Activated CD8-positive, alpha-beta memory T cell treated with anti-CD3 and anti-CD28 coated beads, Interleukin-2, amount 50 U/mL, for 24 hours (primary cell): ENCODE data around the gene FLACC1.
"Not testable (repeated sequence)": the region's sequence is repeated elsewhere in the genome, so short reads cannot be mapped to it uniquely, and the experiment has no call there.

Source experiments
- DNase-seq: peaks from one replicate; pipeline ENCODE4 v3.0.0-alpha.2; 2020; ENCODE audit errors: extremely low read depth

FLACC1 gene

GRCh38 chr2:201255408-201256033 is 101.6 kb downstream of the FLACC1 start:
- no peak for DNase-seq

- DNase-seq = no peak
These were observed 102.9 kb downstream of the FLACC1 start for GRCh38 chr2:201254081-201254730.

GRCh38 chr2:201250741-201251140 is 106.4 kb downstream of the FLACC1 start:
- no peak for DNase-seq

DNA sequence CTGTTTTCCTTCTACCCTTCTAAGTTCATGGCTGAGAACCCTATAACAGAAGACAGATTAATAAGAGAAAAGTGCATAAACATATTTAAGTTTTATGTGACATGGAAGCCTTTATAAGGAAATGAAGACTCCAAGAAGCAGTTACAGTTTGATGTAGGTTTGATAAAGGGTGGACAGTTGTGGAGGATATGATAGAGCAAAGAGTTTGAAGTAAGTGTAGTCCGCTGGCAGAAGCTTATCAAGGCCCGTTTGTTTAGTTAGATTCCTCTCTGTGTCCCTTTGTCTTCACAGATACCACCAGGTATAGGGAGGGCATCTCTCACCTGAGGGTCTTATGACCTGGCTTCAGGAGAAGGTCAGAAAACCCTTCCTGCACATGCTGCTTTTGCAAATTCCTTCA is 107.3 kb downstream of the FLACC1 start:
- DNase-seq = no peak

DNA sequence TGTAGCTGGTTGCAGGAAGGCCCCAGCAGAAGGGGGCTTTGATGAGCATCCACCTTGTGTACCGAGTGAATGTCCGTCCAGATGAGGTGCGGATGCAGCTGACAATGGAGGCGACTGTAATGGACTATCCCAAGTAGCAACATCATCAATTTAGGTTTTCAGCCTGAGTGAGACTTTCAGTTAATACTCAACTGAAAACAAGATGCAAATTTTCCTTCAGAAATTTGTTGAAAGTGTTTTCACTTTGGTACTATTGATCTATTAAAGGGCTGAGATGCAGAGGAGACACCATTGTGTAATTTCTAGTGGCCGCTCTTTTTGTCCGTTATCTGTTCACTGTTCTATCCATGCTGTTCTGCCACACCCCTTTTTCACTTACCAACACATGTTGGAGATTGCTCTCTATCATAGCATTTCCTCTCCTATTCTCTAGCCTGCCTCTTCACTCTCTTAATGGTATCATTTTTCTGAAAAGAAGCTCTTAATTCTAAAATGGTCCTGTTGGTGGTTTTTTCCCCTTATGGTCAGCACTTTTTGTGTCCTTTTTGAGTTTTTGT is 108.8 kb downstream of the FLACC1 start:
- no peak for DNase-seq

- DNase-seq = no peak
These were observed 110.9 kb downstream of the FLACC1 start for GRCh38 chr2:201246280-201246679.

DNA sequence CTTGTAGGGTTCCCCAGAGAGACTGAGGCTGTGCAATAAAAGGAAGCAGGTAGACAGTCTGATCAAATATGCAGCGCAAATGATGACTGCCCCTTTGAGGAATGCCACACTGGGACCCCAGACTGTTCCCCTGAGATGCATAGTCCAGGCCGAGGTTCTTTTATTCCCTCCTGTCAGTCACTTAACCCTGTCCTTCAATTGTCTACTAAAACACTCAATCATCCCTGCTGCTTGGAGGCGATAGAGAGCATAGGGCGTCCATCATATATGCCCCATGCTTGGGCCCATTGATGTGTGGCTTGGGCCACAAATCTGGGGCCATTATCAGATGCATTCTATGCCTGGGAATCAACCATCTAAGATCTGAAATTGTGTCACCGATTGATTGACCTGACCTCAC is 112.3 kb downstream of the FLACC1 start:
- no peak for DNase-seq

GRCh38 chr2:201242571-201243277 is 114.4 kb downstream of the FLACC1 start:
- DNase-seq = no peak

GRCh38 chr2:201239167-201239935 is 117.8 kb downstream of the FLACC1 start:
- DNase-seq = not testable (repeated sequence)
